Type B pancreatic cell (in vitro differentiated cells): ENCODE data around the gene CALB2. TPM values are rescaled to one million over a fixed set of nuclear protein-coding genes. Genes with fewer than 3 reads are reported as not detected.
"Not testable (repeated sequence)": the region's sequence is repeated elsewhere in the genome, so short reads cannot be mapped to it uniquely, and the experiment has no call there.

Experiments
- DNase-seq: peaks from one replicate; pipeline ENCODE4 v3.0.0; 2021; ENCODE audit warnings: mixed read lengths; ENCODE audit not compliant: unreplicated experiment; ENCODE audit errors: extremely low spot score
- H3K27ac Mint-ChIP-seq: 2 replicates; pipeline ENCODE4 v1.8.0; 2021; ENCODE audit warnings: mild to moderate bottlenecking, mixed read lengths
- H3K27me3 Mint-ChIP-seq: 2 replicates; pipeline ENCODE4 v1.8.0; 2021; ENCODE audit warnings: mixed read lengths
- H3K36me3 Mint-ChIP-seq: 2 replicates; pipeline ENCODE4 v1.8.0; 2021; ENCODE audit warnings: mixed read lengths
- H3K4me1 Mint-ChIP-seq: one replicate; pipeline ENCODE4 v1.8.0; 2021; ENCODE audit warnings: mixed read lengths; ENCODE audit not compliant: unreplicated experiment
- H3K4me3 Mint-ChIP-seq: 2 replicates; pipeline ENCODE4 v1.8.0; 2021; ENCODE audit warnings: mild to moderate bottlenecking, mixed read lengths
- H3K9me3 Mint-ChIP-seq: 2 replicates; pipeline ENCODE4 v1.8.0; 2021; ENCODE audit warnings: mixed read lengths
- total RNA-seq: library from RNA; stranded (reverse); gene quantifications from 2 replicates; pipeline ENCODE4 v1.2.1, GENCODE V29; 2021; ENCODE audit warnings: low replicate concordance
- TF ChIP-seq, protein P1 (sequence below): fragments of 200-600 bp; sonication (generic); conservative IDR thresholded peaks from 2 replicates; pipeline ENCODE4 v1.5.0; 2021; ENCODE audit warnings: antibody characterized with exemption, mild to moderate bottlenecking

Gene CALB2
- total RNA-seq, 1 donor from 2014 or later: 23.6 TPM

- H3K27me3 Mint-ChIP-seq: peaks cover 46% of the 10 kb centered on the region
- H3K4me1 Mint-ChIP-seq: no peaks in the 10 kb centered on the region
- no peaks in the 10 kb centered on the region for H3K9me3 Mint-ChIP-seq
- peak; percentile 4 for DNase-seq
- no peak overlapping the region for H3K4me3 Mint-ChIP-seq
- H3K27ac Mint-ChIP-seq: no peak overlapping the region
- TF ChIP-seq, protein P1, sequence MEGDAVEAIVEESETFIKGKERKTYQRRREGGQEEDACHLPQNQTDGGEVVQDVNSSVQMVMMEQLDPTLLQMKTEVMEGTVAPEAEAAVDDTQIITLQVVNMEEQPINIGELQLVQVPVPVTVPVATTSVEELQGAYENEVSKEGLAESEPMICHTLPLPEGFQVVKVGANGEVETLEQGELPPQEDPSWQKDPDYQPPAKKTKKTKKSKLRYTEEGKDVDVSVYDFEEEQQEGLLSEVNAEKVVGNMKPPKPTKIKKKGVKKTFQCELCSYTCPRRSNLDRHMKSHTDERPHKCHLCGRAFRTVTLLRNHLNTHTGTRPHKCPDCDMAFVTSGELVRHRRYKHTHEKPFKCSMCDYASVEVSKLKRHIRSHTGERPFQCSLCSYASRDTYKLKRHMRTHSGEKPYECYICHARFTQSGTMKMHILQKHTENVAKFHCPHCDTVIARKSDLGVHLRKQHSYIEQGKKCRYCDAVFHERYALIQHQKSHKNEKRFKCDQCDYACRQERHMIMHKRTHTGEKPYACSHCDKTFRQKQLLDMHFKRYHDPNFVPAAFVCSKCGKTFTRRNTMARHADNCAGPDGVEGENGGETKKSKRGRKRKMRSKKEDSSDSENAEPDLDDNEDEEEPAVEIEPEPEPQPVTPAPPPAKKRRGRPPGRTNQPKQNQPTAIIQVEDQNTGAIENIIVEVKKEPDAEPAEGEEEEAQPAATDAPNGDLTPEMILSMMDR: no peak
- no peaks in the 10 kb centered on the region for H3K36me3 Mint-ChIP-seq
Observed at GRCh38 chr16:71353736-71354135, 4.8 kb upstream of the CALB2 start.

- no peaks in the 10 kb centered on the region for H3K4me1 Mint-ChIP-seq
- DNase-seq: peak; percentile 31
- H3K27me3 Mint-ChIP-seq: peaks cover 46% of the 10 kb centered on the region
- no peak overlapping the region for H3K27ac Mint-ChIP-seq
- H3K36me3 Mint-ChIP-seq: no peaks in the 10 kb centered on the region
- TF ChIP-seq, protein P1: no peak
- H3K4me3 Mint-ChIP-seq: no peak overlapping the region
- H3K9me3 Mint-ChIP-seq: no peaks in the 10 kb centered on the region
Observed at GRCh38 chr16:71354156-71354555, 4.4 kb upstream of the CALB2 start.

DNA sequence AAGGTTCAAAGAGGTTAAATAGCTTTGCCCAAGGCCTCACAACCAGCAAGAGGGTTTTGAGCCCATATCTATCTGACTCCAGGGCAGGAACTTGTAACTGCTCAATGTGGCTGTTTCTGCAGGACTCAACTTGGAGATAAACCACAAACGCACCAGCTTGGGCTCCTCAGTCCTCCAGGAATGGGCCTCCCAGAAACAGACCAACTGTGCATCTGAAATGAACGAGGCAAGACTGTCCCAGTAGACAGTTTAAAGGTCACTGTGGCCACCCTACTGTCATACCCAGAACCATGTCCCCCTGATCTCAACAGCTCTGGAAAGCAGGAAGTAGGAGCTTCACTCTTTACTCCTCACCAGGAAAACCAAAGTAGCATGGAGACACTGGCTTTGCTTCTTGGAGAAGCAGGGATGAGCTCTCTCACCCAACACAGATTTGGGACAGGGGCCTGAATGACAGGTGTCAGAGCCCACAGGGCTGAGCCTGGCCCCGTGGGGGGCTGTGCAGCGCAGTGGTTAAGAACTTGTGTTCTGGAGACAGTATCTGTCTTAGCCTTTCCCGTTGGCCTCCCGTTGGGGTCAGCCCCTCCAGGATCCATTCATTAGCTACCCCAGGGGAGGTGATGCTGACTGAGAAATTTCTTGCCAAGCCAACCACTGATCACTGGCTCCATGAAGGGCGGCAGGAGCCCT is 2.3 kb upstream of the CALB2 start:
- no peak overlapping the region for H3K27ac Mint-ChIP-seq
- no peaks in the 10 kb centered on the region for H3K36me3 Mint-ChIP-seq
- TF ChIP-seq, protein P1: no peak
- no peaks in the 10 kb centered on the region for H3K9me3 Mint-ChIP-seq
- H3K4me3 Mint-ChIP-seq: no peak overlapping the region
- no peak for DNase-seq
- H3K4me1 Mint-ChIP-seq: no peaks in the 10 kb centered on the region
- H3K27me3 Mint-ChIP-seq: peaks cover 62% of the 10 kb centered on the region

- not testable (repeated sequence) for H3K4me1 Mint-ChIP-seq, H3K9me3 Mint-ChIP-seq, H3K4me3 Mint-ChIP-seq, DNase-seq, H3K36me3 Mint-ChIP-seq, H3K27ac Mint-ChIP-seq
- H3K27me3 Mint-ChIP-seq: peaks cover 64% of the 10 kb centered on the region
Observed at GRCh38 chr16:71356936-71357335, 1.6 kb upstream of the CALB2 start.

GRCh38 chr16:71357681-71358080 is 842 bp upstream of the CALB2 start:
- DNase-seq: no peak
- no peaks in the 10 kb centered on the region for H3K9me3 Mint-ChIP-seq
- TF ChIP-seq, protein P1: no peak
- peak overlapping the region; percentile 80 for H3K4me3 Mint-ChIP-seq
- H3K27me3 Mint-ChIP-seq: peaks cover 67% of the 10 kb centered on the region
- H3K4me1 Mint-ChIP-seq: no peaks in the 10 kb centered on the region
- no peak overlapping the region for H3K27ac Mint-ChIP-seq
- no peaks in the 10 kb centered on the region for H3K36me3 Mint-ChIP-seq

DNA sequence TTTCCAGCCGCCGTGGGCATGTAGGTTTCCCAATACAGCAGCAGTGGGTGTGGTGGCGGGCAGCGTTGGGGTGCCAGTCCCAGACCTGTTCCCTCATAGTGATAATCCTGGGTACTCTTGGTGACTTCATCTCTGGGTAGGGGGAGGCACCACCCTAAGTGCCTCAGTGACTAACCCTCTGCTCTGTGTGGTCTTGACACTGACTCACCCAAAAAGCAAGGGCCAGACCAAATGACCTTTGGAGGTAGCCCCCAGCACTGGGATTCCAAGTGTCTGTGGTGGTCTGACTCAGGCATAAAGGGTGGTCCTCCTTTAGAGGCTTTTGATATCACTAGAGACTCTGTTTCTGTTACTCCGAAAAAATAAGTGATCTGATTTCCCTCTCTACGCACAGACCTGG is 908 bp downstream of the CALB2 start:
- Mint-ChIP-seq H3K4me1 (no peaks in the 10 kb centered on the region), H3K27ac (no peak overlapping the region), H3K4me3 (peak overlapping the region; percentile 34), H3K36me3 (no peaks in the 10 kb centered on the region), H3K27me3 (peaks cover 59% of the 10 kb centered on the region), H3K9me3 (no peaks in the 10 kb centered on the region)
- TF ChIP-seq, protein P1: no peak
- DNase-seq: no peak
